ENCODE results near the gene TMEM175. TPM values are rescaled to one million over a fixed set of nuclear protein-coding genes. Genes with fewer than 3 reads are reported as not detected.

TMEM175 gene
- total RNA-seq, 2 donors from 2014 or later = 15.3 to 16.4 TPM

DNA sequence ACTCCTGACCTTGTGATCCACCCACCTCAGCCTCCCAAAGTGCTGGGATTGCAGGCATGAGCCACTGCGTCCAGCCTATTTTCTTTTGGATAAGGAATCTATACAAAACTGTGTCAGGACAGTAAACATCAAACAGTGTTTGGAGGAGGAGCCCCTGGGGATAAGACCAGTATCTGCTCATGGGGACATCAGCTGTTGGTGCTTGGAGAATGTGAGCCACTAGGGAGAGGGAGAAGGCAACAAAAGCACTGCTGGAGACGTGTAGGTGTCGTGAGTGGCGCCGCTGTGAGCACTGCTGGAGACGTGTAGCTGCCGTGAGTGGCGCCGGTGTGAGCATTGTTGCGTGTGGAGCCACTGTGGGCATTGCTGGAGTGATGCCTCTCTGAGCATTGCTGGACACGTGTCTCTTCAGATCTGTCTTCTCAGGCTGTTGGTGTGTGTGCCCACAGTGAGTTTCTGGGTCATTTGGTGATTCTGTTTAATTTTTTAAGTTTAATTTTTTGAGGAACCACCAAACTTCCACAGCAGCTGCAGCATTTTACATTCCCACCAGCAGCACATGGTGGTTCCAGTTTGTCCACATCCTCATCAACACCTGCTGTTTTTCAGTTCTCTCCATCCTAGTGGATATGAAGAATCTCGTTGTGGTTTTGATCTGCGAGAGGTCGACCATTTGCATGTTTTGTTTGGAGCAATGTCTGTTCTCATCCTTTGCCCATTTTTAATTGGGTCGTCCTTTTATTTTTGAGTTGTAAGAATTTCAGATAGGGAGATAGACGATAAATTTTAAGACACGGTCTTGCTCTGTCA is 22.2 kb downstream of the TMEM175 start:
- intact Hi-C loops (cut with DNase I) = no loop called here
- peak; percentile 30 for DNase-seq (ENCODE audit: low spot score)

GRCh38 chr4:955161-955921 is 23.1 kb downstream of the TMEM175 start:
- intact Hi-C loops (cut with DNase I) = no loop called here
- peak; percentile 74 for DNase-seq (ENCODE audit: low spot score)

- intact Hi-C loops (cut with DNase I) = no loop called here
- peak; percentile 24 for DNase-seq (ENCODE audit: low spot score)
These were observed 23.7 kb downstream of the TMEM175 start for GRCh38 chr4:955931-956381.

DNA sequence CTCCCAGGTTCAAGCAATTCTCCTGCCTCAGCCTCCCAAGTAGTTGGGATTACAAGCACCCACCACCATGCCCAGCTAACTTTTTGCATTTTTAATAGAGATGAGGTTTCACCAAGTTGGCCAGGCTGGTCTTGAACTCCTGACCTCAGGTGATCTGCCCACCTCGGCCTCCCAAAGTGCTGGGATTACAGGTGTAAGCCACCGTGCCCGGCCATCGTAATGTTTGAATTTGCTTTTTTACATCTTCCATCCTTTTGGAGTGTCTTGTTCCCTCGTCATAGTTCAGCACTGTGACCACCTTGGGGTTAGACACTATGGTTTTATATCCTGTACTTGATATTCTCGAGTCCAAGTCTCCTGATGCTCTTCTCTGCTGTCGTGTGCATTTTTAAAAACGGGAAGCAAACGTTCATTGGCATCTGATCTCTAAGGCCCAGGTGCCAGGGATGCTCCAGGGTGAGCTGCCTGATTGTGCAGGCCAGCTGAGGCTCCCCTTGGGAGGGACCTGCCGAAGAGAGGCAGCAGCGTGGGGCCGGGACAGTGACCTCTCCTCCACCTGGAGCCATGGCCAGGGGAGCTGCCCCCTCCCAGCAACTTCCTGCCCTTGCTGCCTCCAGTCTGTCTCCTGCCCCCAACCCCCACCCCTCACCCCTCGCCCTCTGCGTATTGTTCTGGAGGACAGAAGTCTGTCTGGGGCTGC is 24.4 kb downstream of the TMEM175 start:
- intact Hi-C loops (cut with DNase I) = no loop called here
- peak; percentile 65 for DNase-seq (ENCODE audit: low spot score)

- DNase-seq (ENCODE audit: low spot score) = peak; percentile 53
- intact Hi-C loops (cut with DNase I) = no loop called here
These were observed 24.9 kb downstream of the TMEM175 start for GRCh38 chr4:957231-957580.

GRCh38 chr4:957581-958313 is 25.5 kb downstream of the TMEM175 start:
- intact Hi-C loops (cut with DNase I) = loop anchor here in 1 of 2 donors (1.0 kb wide), 1 partner anchor 24 kb away; no protein-coding TSS in a partner anchor
- DNase-seq (ENCODE audit: low spot score) = peak; percentile 63

GRCh38 chr4:958314-958665 is 26.0 kb downstream of the TMEM175 start:
- DNase-seq (ENCODE audit: low spot score) = peak; percentile 69
- intact Hi-C loops (cut with DNase I) = loop anchor here in 1 of 2 donors (1.0 kb wide), 1 partner anchor 25 kb away; no protein-coding TSS in a partner anchor

DNA sequence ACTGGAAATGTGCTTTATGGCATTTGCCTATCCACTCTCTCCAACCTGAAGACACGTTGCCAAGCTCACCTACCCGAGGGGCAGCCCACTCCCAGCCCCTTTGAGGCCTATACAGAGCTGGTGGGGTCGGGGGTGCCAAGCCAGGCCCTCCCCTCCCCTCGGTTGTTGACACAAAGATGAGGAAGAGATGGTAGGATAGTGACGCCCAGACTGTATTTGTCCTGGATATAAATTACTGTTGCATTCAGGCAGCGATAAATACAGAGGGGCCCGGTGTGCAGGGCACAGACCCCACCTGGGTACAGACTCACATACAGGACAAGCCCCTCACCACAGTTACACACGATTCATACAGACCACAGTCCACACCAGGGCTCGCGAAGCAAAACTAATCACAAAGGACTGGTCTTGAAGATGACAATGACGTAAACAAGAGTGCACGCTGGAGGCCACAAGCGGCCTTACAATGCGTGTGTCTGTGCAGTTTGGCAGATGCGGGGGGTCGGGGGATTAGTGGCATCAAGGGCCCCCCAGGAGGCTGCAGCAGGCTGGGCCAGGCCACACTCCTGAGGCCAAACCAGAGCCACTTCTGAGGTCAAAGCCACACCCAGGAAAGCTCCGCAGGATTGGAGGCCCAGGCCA is 26.6 kb downstream of the TMEM175 start:
- intact Hi-C loops (cut with DNase I) = loop anchor here in 1 of 2 donors (1.0 kb wide), 1 partner anchor 26 kb away; no protein-coding TSS in a partner anchor

DNA sequence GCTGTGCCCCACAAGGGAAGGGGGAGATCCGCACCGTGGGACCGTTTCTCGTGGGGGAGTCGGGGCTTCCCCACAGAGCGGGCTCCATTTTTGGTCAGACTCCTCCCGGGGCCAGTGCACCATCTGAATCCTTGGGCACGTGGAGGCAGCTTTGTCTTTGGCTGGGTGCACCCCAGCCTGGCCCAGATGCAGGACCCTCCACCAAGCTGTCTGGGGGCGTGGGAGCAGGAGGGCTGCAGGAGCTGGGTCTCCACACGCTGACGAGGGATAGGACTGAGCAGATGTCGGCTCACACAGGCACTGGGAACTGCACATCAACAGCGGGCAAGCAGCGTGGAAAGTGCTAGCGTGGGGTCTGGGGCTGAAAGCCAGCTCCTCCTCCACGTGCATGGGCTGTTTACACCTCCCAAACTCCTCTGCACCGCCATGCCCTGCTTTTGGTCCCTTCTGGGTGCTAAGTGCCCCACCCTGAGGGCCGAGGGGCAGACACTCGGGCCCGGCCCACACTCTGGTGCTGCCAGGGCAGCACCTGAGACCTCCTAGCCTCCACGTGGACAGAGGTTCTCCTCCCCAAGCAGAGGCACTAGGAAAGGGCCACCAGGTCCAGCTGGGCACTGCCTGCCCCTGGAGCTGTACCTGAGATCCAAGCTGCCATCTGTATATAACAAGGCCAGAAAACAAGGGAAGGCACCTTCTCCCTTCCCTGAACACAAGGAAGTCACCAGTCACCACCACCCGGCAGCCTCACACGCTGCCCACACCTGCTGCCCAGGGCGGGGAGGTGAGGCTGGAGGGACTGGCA is 27.3 kb downstream of the TMEM175 start:
- intact Hi-C loops (cut with DNase I) = no loop called here
- peak; percentile 66 for DNase-seq (ENCODE audit: low spot score)

More for the DNA sequence above, 26.6 kb downstream of the TMEM175 start:
- DNase-seq (ENCODE audit: low spot score) = peak; percentile 71

DNA sequence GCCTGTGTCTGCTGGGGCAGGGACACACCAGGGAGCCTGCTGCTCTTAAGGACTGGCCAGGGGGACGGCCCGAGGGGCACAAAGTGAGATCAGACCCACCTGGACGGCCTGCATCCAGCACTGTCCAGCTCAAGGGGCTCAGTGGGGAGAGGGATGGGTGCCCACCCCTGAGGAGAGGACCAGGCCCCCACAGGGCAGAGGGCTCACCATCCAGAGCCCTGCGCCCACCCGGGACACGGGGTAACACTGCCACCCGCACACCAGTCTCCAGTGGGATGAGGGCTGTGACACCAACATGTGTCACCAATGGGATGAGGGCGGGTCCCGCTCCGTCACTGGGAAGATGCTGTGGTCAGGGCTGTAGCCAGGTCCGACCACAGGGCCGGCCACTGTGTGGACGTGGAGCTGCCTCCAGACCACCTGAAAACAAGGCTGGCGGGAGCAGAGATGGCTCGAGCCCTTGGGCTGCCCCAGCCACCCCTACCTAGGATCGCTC is 27.9 kb downstream of the TMEM175 start:
- DNase-seq (ENCODE audit: low spot score) = peak; percentile 67
- intact Hi-C loops (cut with DNase I) = no loop called here

DNA sequence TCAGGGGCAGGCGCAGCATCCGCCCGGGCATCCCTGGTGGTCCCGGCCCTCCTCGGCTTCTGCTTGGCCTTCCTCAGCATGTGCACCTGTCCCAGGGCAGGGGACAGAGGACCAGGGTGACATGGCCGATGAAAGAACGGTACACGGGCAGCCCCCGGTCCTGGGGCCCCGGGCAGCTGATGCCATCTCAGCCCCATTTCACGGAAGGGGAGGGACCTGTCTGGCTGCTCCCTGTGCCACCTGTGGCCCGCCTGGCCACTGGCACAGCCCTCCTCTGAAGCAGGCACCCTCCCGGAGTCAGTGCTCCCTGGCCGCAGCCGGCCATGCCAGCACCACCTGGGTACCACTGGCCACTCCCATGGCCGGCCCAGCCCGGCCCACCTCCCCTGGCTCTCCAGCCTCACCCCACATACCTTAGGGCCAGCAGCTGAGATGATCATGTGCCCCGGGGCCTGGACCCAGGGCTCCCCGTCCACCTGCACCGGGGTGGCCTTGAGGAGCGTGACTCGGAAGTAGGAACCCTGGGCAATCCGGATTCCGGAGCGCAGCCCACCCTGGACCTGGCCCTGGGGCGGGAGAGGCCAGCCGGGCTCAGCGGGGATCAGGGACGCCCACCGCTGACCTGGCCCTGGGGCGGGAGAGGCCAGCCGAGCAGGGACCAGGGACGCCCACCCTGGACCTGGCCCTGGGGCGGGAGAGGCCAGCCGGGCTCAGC is 28.5 kb downstream of the TMEM175 start:
- no peak for DNase-seq (ENCODE audit: low spot score)

GRCh38 chr4:961351-962230 is 29.3 kb downstream of the TMEM175 start:
- DNase-seq (ENCODE audit: low spot score) = peak; percentile 83

More for the DNA sequence above, 28.5 kb downstream of the TMEM175 start:
- intact Hi-C loops (cut with DNase I) = no loop called here

GRCh38 chr4:962231-963208 is 30.3 kb downstream of the TMEM175 start:
- intact Hi-C loops (cut with DNase I) = no loop called here
- no peak for DNase-seq (ENCODE audit: low spot score)

More at GRCh38 chr4:961351-962230, 29.3 kb downstream of the TMEM175 start:
- intact Hi-C loops (cut with DNase I) = no loop called here

- DNase-seq (ENCODE audit: low spot score) = no peak
- intact Hi-C loops (cut with DNase I) = no loop called here
These were observed 31.3 kb downstream of the TMEM175 start for GRCh38 chr4:963276-964225.
